WTC11 (cell line): Measurements from ENCODE around the gene PRR19. TPM values are rescaled to one million over a fixed set of nuclear protein-coding genes. Genes with fewer than 3 reads are reported as not detected.

ENCODE experiments used
- ATAC-seq: fragments of 200-7000 bp; cut with Tn5 transposase; 2 replicates; pipeline ENCODE4 v1.10.0; 2021; ENCODE audit warnings: mild to moderate bottlenecking, moderate library complexity
- CTCF ChIA-PET: fragments of 300-600 bp; sonication (Branson Sonifier 250); formaldehyde crosslinking; loops from one replicate; lab custom pipeline; 2021; ENCODE audit warnings: antibody characterized with exemption; lab: Charles Lee
- POLR2A ChIA-PET: fragments of 350-600 bp; sonication (Branson Sonifier 250); formaldehyde crosslinking; loops from one replicate; lab custom pipeline; 2021; ENCODE audit warnings: antibody characterized with exemption; lab: Charles Lee
- DNase-seq: peaks from one replicate; pipeline ENCODE4 v3.0.0; 2021; ENCODE audit warnings: low spot score
- H3K27ac Mint-ChIP-seq: 2 replicates; pipeline ENCODE4 v1.8.0; 2021; ENCODE audit warnings: mixed read lengths
- H3K27me3 Mint-ChIP-seq: 2 replicates; pipeline ENCODE4 v1.8.0; 2021; ENCODE audit warnings: low read depth, mild to moderate bottlenecking, moderate library complexity, mixed read lengths
- H3K36me3 Mint-ChIP-seq: 2 replicates; pipeline ENCODE4 v1.8.0; 2021; ENCODE audit warnings: mixed read lengths
- H3K4me1 Mint-ChIP-seq: 2 replicates; pipeline ENCODE4 v1.8.0; 2022; ENCODE audit warnings: mixed read lengths
- H3K4me3 Mint-ChIP-seq: 2 replicates; pipeline ENCODE4 v1.8.0; 2021; ENCODE audit warnings: mild to moderate bottlenecking, moderate library complexity, mixed read lengths
- H3K9me3 Mint-ChIP-seq: 2 replicates; pipeline ENCODE4 v1.8.0; 2021; ENCODE audit warnings: mixed read lengths
- ATF1 ChIP-seq: sonication (generic); formaldehyde crosslinking; IDR thresholded peaks from 2 replicates; pipeline ENCODE4 v1.8.1; 2023; ENCODE audit warnings: mild to moderate bottlenecking, moderate library complexity, missing genetic modification reagents
- GRHL2 ChIP-seq: fragments of 250-450 bp; sonication (Bioruptor Pico); IDR thresholded peaks from 2 replicates; pipeline ENCODE4 v1.8.0; 2022; ENCODE audit warnings: mild to moderate bottlenecking, moderate library complexity; ENCODE audit not compliant: insufficient replicate concordance, severe bottlenecking
- HMGXB4 ChIP-seq: sonication (generic); formaldehyde crosslinking; IDR thresholded peaks from 2 replicates; pipeline ENCODE4 v1.8.1; 2023; ENCODE audit warnings: mild to moderate bottlenecking, moderate library complexity, missing genetic modification reagents
- KAT7 ChIP-seq: sonication (generic); formaldehyde crosslinking; IDR thresholded peaks from 2 replicates; pipeline ENCODE4 v1.8.1; 2023; ENCODE audit warnings: missing genetic modification reagents, mild to moderate bottlenecking, borderline replicate concordance
- MXD4 ChIP-seq: fragments of 250-450 bp; sonication (Bioruptor Pico); IDR thresholded peaks from 2 replicates; pipeline ENCODE4 v1.8.0; 2021; ENCODE audit warnings: mild to moderate bottlenecking, moderate library complexity, borderline replicate concordance
- NR3C1 ChIP-seq: sonication (generic); formaldehyde crosslinking; conservative IDR thresholded peaks from 2 replicates; pipeline ENCODE4 v1.8.1; 2023; ENCODE audit warnings: low read depth, mild to moderate bottlenecking, missing genetic modification reagents
- RELA ChIP-seq: sonication (generic); formaldehyde crosslinking; IDR thresholded peaks from 2 replicates; pipeline ENCODE4 v1.8.1; 2022; ENCODE audit warnings: missing genetic modification reagents, mild to moderate bottlenecking, borderline replicate concordance
- SMAD4 ChIP-seq: sonication (generic); formaldehyde crosslinking; IDR thresholded peaks from 2 replicates; pipeline ENCODE4 v1.8.0; 2022; ENCODE audit warnings: mild to moderate bottlenecking, missing genetic modification reagents
- total RNA-seq: library from RNA; stranded (reverse); gene quantifications from 3 replicates; pipeline ENCODE4 v1.2.3, GENCODE V29; 2021
- TF ChIP-seq, protein P1 (sequence below): sonication (generic); formaldehyde crosslinking; IDR thresholded peaks from 2 replicates; pipeline ENCODE4 v1.8.1; 2022; ENCODE audit warnings: mild to moderate bottlenecking, moderate library complexity, missing genetic modification reagents
- TF ChIP-seq, protein P2 (sequence below): sonication (generic); formaldehyde crosslinking; IDR thresholded peaks from 2 replicates; pipeline ENCODE4 v1.8.1; 2023; ENCODE audit warnings: mild to moderate bottlenecking, missing genetic modification reagents
- TF ChIP-seq, protein P3 (sequence below): sonication (generic); formaldehyde crosslinking; IDR thresholded peaks from 2 replicates; pipeline ENCODE4 v1.8.0; 2023; ENCODE audit warnings: missing genetic modification reagents, mild to moderate bottlenecking, borderline replicate concordance
- TF ChIP-seq, protein P4 (sequence below): sonication (generic); formaldehyde crosslinking; IDR thresholded peaks from 2 replicates; pipeline ENCODE4 v1.8.0; 2022; ENCODE audit warnings: mild to moderate bottlenecking, missing genetic modification reagents
- TF ChIP-seq, protein P5 (sequence below): fragments of 250-450 bp; sonication (Bioruptor Pico); conservative IDR thresholded peaks from 2 replicates; pipeline ENCODE4 v1.9.0; 2021; ENCODE audit warnings: mild to moderate bottlenecking

PRR19 gene
- total RNA-seq, 1 experiment from 2014 or later = 3.7 TPM

DNA sequence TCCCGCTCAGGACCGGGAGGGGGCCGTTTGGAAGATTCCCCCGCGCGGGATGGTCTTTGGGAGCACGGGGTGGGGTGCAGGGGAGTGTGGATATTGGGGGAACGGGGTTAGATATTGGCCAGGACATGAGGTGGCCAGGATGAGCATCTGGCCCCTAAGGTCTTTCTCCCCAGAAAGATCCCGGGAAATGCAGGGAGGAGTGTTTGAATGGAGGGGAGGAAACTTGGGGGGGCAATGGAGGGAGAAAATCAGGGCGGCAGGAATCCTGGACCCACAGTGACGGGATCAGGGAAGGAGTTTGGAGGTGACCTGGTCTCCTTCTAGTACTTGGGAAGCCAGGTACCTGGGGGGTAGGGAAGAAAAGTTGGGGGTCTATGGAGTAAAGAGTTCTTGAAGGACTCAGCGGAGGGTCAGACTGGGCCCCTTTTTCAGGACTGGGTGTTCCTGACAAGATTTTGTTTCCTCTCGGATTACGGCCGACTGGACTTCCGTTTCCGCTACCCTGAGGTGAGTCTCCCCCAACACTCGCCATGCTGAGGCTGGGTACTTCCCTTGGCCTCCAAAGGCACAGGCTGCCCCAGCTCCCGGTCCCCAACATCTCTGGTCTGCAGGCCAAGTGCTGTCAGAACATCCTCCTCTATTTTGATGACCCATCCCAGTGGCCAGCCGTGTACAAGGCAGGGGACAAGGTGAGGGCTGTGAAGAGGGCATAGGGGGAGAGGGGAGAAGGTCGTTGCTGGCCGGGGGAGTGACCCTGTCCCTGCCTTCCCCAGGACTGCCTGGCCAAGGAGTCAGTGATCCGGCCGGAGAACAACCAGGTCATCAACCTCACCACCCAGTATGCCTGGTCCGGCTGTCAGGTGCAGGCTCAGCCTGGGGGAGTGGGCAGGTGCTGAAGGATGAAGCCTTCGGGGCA lies 12.2 kb downstream of the PRR19 start:
- ATAC-seq = no peak

More for the DNA sequence above, 12.2 kb downstream of the PRR19 start:
- H3K36me3 Mint-ChIP-seq = no peaks in the 10 kb centered on the region
- H3K4me1 Mint-ChIP-seq = peaks cover 14% of the 10 kb centered on the region
- POLR2A ChIA-PET = interaction anchor here (1.1 kb wide), 1 partner anchor 12 kb away, joined by 3 read pairs; the partner anchor contains the start of genes PAFAH1B3 and PRR19
- TF ChIP-seq, protein P1, sequence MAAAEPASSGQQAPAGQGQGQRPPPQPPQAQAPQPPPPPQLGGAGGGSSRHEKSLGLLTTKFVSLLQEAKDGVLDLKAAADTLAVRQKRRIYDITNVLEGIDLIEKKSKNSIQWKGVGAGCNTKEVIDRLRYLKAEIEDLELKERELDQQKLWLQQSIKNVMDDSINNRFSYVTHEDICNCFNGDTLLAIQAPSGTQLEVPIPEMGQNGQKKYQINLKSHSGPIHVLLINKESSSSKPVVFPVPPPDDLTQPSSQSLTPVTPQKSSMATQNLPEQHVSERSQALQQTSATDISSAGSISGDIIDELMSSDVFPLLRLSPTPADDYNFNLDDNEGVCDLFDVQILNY (CRISPR knock-in tag) = no peak
- TF ChIP-seq ATF1 = no peak
- TF ChIP-seq, protein P2, sequence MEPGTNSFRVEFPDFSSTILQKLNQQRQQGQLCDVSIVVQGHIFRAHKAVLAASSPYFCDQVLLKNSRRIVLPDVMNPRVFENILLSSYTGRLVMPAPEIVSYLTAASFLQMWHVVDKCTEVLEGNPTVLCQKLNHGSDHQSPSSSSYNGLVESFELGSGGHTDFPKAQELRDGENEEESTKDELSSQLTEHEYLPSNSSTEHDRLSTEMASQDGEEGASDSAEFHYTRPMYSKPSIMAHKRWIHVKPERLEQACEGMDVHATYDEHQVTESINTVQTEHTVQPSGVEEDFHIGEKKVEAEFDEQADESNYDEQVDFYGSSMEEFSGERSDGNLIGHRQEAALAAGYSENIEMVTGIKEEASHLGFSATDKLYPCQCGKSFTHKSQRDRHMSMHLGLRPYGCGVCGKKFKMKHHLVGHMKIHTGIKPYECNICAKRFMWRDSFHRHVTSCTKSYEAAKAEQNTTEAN (CRISPR knock-in tag) = no peak
- TF ChIP-seq, protein P3, sequence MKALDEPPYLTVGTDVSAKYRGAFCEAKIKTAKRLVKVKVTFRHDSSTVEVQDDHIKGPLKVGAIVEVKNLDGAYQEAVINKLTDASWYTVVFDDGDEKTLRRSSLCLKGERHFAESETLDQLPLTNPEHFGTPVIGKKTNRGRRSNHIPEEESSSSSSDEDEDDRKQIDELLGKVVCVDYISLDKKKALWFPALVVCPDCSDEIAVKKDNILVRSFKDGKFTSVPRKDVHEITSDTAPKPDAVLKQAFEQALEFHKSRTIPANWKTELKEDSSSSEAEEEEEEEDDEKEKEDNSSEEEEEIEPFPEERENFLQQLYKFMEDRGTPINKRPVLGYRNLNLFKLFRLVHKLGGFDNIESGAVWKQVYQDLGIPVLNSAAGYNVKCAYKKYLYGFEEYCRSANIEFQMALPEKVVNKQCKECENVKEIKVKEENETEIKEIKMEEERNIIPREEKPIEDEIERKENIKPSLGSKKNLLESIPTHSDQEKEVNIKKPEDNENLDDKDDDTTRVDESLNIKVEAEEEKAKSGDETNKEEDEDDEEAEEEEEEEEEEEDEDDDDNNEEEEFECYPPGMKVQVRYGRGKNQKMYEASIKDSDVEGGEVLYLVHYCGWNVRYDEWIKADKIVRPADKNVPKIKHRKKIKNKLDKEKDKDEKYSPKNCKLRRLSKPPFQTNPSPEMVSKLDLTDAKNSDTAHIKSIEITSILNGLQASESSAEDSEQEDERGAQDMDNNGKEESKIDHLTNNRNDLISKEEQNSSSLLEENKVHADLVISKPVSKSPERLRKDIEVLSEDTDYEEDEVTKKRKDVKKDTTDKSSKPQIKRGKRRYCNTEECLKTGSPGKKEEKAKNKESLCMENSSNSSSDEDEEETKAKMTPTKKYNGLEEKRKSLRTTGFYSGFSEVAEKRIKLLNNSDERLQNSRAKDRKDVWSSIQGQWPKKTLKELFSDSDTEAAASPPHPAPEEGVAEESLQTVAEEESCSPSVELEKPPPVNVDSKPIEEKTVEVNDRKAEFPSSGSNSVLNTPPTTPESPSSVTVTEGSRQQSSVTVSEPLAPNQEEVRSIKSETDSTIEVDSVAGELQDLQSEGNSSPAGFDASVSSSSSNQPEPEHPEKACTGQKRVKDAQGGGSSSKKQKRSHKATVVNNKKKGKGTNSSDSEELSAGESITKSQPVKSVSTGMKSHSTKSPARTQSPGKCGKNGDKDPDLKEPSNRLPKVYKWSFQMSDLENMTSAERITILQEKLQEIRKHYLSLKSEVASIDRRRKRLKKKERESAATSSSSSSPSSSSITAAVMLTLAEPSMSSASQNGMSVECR (CRISPR knock-in tag) = no peak
- TF ChIP-seq GRHL2 (CRISPR knock-in tag) = no peak
- TF ChIP-seq RELA = no peak
- TF ChIP-seq, protein P4, sequence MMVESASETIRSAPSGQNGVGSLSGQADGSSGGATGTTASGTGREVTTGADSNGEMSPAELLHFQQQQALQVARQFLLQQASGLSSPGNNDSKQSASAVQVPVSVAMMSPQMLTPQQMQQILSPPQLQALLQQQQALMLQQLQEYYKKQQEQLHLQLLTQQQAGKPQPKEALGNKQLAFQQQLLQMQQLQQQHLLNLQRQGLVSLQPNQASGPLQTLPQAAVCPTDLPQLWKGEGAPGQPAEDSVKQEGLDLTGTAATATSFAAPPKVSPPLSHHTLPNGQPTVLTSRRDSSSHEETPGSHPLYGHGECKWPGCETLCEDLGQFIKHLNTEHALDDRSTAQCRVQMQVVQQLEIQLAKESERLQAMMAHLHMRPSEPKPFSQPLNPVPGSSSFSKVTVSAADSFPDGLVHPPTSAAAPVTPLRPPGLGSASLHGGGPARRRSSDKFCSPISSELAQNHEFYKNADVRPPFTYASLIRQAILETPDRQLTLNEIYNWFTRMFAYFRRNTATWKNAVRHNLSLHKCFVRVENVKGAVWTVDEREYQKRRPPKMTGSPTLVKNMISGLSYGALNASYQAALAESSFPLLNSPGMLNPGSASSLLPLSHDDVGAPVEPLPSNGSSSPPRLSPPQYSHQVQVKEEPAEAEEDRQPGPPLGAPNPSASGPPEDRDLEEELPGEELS = no peak
- TF ChIP-seq SMAD4 (CRISPR knock-in tag) = no peak
- TF ChIP-seq, protein P5, sequence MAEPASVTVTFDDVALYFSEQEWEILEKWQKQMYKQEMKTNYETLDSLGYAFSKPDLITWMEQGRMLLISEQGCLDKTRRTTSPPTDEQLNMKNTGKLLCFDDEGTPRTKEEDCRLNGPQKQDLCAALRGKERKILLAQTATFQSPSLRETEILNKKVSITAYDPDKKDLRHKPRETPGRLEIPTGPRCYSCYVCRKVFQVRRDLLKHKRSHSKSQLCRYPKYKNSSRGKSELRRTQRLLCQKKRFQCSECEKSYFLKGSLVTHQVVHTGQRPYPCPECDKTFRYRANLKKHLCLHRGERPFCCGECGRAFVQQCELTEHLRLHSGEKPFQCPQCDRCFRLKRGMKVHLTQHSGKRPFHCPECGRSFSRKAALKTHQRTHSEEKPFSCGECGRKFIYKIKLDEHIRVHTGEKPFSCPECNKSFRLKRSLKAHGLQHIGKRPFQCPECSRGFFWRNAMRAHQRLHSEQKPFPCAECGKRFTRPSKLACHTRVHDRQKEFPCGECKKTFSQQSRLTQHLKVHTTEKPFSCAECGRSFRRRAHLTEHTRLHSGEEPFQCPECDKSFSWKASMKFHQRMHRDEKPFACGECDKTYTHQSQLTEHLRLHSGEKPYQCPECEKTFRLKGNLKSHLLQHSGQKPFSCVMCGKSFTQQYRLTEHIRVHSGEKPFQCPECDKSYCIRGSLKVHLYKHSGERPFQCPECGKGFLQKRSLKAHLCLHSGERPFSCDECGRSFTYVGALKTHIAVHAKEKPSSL (CRISPR knock-in tag) = no peak
- TF ChIP-seq MXD4 (CRISPR knock-in tag) = no peak
- TF ChIP-seq NR3C1 (CRISPR knock-in tag) = no peak
- TF ChIP-seq KAT7 (CRISPR knock-in tag) = no peak
- no peak for TF ChIP-seq HMGXB4 (CRISPR knock-in tag)
- no peak overlapping the region for H3K27ac Mint-ChIP-seq
- no peak for DNase-seq
- peak overlapping the region; percentile 70 for H3K4me3 Mint-ChIP-seq
- peaks cover 26% of the 10 kb centered on the region for H3K27me3 Mint-ChIP-seq
- CTCF ChIA-PET = interaction anchor here (0.5 to 2.3 kb wide), 9 partner anchors 10 to 200 kb away, joined by 3 to 13 read pairs (median 4); partner anchors contain the start of genes PAFAH1B3 and PRR19
- no peaks in the 10 kb centered on the region for H3K9me3 Mint-ChIP-seq
